ELF-1 (cell line): ENCODE measurements around the gene FGF7.
A peak's percentile ranks its signal among the peaks of the same experiment; 100 is the strongest.
"Not testable (repeated sequence)": the region's sequence is repeated elsewhere in the genome, so short reads cannot be mapped to it uniquely, and the experiment has no call there.

Experiments
- DNase-seq: peaks from one replicate; pipeline ENCODE4 v3.0.0-alpha.2; 2016; ENCODE audit warnings: low read depth, low spot score

FGF7 gene

GRCh38 chr15:49423021-49423420 lies at the start of gene FGF7:
TSS of gene FGF7 (plus strand) at chr15:49423242. CDS start at chr15:49424298, 1,056 bp downstream.
- DNase-seq: no peak

- no peak for DNase-seq
Measured at GRCh38 chr15:49379996-49380395, 43.0 kb upstream of the FGF7 start.

- DNase-seq: peak; percentile 50
Measured at GRCh38 chr15:49380912-49381311, 42.1 kb upstream of the FGF7 start.

GRCh38 chr15:49382394-49382793 lies 40.6 kb upstream of the FGF7 start:
- no peak for DNase-seq

- no peak for DNase-seq
Measured at GRCh38 chr15:49383266-49383665, 39.8 kb upstream of the FGF7 start.

- no peak for DNase-seq
Measured at GRCh38 chr15:49387471-49387870, 35.6 kb upstream of the FGF7 start.

GRCh38 chr15:49402515-49403296 lies 20.3 kb upstream of the FGF7 start:
- DNase-seq: not testable (repeated sequence)

GRCh38 chr15:49406352-49407118 lies 16.5 kb upstream of the FGF7 start:
- no peak for DNase-seq

GRCh38 chr15:49410641-49411040 lies 12.4 kb upstream of the FGF7 start:
- DNase-seq: no peak

- no peak for DNase-seq
Measured at GRCh38 chr15:49412797-49413196, 10.2 kb upstream of the FGF7 start.

GRCh38 chr15:49415149-49415548 lies 7.9 kb upstream of the FGF7 start:
- no peak for DNase-seq

GRCh38 chr15:49415638-49416037 lies 7.4 kb upstream of the FGF7 start:
- no peak for DNase-seq

GRCh38 chr15:49418811-49419210 lies 4.2 kb upstream of the FGF7 start:
- no peak for DNase-seq

- DNase-seq: peak; percentile 39
Measured at GRCh38 chr15:49421991-49422390, 1.1 kb upstream of the FGF7 start.

- DNase-seq: no peak
Measured at GRCh38 chr15:49423901-49424550, 984 bp downstream of the FGF7 start.

GRCh38 chr15:49424954-49425353 lies 1.9 kb downstream of the FGF7 start:
- DNase-seq: no peak

- no peak for DNase-seq
Measured at GRCh38 chr15:49427372-49427771, 4.3 kb downstream of the FGF7 start.

GRCh38 chr15:49428409-49429095 lies 5.5 kb downstream of the FGF7 start:
- DNase-seq: no peak

GRCh38 chr15:49430046-49430445 lies 7.0 kb downstream of the FGF7 start:
- no peak for DNase-seq

- no peak for DNase-seq
Measured at GRCh38 chr15:49435174-49435573, 12.1 kb downstream of the FGF7 start.

GRCh38 chr15:49436751-49437150 lies 13.7 kb downstream of the FGF7 start:
- no peak for DNase-seq
